Uterus (tissue), 2 donors: ENCODE data around the gene LYST.

ENCODE experiments used
- CTCF ChIP-seq, 4 experiments: fragments of 200-600 bp in 2 of 4; fragments of 450-650 bp in 2 of 4; sonication (generic) in 2 of 4; IDR thresholded peaks; one replicate each; pipeline ENCODE4 v1.5.1; 2016 to 2019; ENCODE audit warnings: antibody characterized with exemption in 4 of 4, mild to moderate bottlenecking in 2 of 4, moderate library complexity in 1 of 4
- POLR2A ChIP-seq, 2 donors: fragments of 450-650 bp; IDR thresholded peaks; one replicate each; pipeline ENCODE4 v1.6.1; 2016; ENCODE audit warnings: antibody characterized with exemption in 2 of 2, mild to moderate bottlenecking in 1 of 2, moderate library complexity in 1 of 2

DNA sequence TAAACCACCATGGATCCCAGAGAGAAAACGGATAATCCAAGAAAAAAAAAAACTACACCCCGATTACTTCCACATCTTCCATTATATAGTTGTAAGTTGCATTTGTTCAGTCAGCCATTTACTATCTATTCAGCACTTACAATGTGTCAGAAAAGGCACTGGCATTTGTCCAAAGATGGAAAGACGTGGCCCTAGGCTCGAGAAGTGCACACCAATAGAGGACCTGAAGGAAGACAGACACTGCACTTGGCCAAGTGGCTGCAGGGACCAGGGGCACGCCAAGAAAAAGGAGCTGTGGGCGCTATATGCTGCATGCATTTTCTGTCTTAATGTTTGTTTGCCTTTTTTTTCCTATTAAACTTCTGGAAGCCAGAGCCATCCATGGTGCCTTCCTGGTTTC is 45.2 kb upstream of the LYST start:
- TF ChIP-seq CTCF (IDR thresholded peaks at IDR 0.05) (no peak), POLR2A (IDR thresholded peaks at IDR 0.05) (no peak)
